Measurements from ENCODE around the gene PPIL4.

The PPIL4 gene

DNA sequence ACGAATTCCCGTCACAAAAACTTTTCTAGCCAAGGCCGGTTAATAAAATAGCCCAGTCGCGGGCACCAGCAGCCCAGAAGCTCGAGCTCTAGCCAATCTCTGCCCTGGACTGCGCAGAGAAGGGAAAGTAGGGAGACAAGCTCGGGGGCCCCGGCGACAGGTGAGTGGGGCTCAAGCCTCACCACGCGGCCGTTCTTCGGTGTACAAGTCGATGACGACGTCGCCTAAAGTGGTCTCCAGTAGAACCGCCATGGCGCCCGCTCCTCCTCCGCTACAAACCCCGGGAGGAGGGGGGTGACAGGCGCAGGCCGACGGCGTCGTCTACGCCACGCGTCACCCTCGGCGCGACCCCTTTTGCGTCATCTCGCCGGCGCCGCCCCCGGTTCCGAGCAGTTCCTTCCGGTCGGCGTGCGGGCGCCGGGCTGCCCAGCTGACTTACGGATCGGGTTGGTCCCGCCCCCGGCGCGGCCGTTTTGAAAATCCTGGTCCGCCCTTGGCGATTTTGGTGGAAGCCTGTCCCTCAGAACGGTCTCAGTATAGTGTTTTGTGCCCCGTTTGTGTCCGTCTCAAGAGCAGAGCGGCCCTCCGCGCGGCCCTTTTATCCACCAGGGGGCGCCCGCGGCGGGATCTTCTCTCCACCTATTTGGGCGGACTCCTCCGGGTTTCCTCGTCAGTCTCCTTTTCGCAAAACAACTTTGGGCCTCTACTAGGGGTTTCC lies at the start of gene PPIL4:
PPIL4 (minus strand) TSS at position 290 of the 718 bp plus-strand sequence; CDS start at position 252, 38 bp downstream.
- Mint-ChIP-seq H3K27me3 (ENCODE audit: low read depth) (peaks cover 6% of the 10 kb centered on the region), H3K4me3 (peak within 1 kb of the TSS; percentile 95 to 99 (median 98)), H3K36me3 (ENCODE audit: low read depth) (peaks cover under 1% of the 10 kb centered on the region), H3K9me3 (no peaks in the 10 kb centered on the region), H3K27ac (peak within 1 kb of the TSS; percentile 92 to 99 (median 98)), H3K4me1 (peaks cover 40% of the 10 kb centered on the region)
- TF ChIP-seq, protein P1, sequence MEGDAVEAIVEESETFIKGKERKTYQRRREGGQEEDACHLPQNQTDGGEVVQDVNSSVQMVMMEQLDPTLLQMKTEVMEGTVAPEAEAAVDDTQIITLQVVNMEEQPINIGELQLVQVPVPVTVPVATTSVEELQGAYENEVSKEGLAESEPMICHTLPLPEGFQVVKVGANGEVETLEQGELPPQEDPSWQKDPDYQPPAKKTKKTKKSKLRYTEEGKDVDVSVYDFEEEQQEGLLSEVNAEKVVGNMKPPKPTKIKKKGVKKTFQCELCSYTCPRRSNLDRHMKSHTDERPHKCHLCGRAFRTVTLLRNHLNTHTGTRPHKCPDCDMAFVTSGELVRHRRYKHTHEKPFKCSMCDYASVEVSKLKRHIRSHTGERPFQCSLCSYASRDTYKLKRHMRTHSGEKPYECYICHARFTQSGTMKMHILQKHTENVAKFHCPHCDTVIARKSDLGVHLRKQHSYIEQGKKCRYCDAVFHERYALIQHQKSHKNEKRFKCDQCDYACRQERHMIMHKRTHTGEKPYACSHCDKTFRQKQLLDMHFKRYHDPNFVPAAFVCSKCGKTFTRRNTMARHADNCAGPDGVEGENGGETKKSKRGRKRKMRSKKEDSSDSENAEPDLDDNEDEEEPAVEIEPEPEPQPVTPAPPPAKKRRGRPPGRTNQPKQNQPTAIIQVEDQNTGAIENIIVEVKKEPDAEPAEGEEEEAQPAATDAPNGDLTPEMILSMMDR (IDR thresholded peaks at IDR 0.05; ENCODE audit: unreplicated experiment in 3 of 3) = peak; percentile 90 to 97 (median 92)

DNA sequence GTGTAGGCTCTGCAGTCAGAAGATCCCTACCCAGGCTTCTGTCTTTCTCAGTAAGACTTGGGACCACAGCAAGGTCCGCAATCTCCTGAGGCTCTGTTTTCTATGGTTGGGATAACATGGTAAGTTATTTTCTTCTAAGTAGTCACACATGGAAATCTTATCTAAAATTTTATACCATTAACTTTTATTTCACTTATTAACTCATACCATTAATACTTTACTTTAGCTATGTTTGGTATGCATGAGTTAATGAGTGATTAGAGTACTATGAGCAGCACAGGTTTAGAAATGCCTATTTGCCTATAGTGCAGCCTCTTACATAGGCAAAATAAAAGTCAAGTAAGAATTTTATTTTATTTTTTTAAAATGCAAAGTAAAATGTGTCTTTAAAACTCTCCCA lies 47.6 kb upstream of the PPIL4 start:
- H3K36me3 Mint-ChIP-seq (ENCODE audit: low read depth) = peaks cover 52% of the 10 kb centered on the region
- H3K27me3 Mint-ChIP-seq (ENCODE audit: low read depth) = no peaks in the 10 kb centered on the region
- H3K4me3 Mint-ChIP-seq = no peak overlapping the region
- TF ChIP-seq, protein P1 (IDR thresholded peaks at IDR 0.05; ENCODE audit: unreplicated experiment in 3 of 3) = no peak
- no peaks in the 10 kb centered on the region for H3K4me1 Mint-ChIP-seq
- H3K9me3 Mint-ChIP-seq = no peaks in the 10 kb centered on the region
- peak overlapping the region; percentile 31 to 90 (median 83) for H3K27ac Mint-ChIP-seq

DNA sequence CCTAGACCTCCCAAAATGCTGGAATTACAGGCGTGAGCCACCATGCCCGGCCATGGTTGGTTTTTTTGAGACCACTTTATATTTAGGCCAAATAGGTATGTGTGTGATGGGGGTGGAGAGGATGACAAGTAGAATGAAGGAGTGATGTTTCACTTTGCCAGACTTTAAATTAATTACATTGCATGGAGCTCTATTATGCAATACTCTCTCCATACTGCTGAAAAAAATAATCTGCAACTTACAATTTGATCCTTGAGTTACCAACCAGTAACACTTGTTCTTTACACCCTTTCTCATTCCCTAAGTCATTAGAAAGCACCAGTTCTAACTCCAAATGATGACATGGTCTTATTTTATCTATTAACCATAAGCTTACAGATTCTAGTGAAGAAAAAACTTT lies 47.1 kb upstream of the PPIL4 start:
- Mint-ChIP-seq H3K9me3 (no peaks in the 10 kb centered on the region), H3K36me3 (ENCODE audit: low read depth) (peaks cover 53% of the 10 kb centered on the region), H3K4me1 (no peaks in the 10 kb centered on the region), H3K4me3 (no peak overlapping the region), H3K27ac (peak overlapping the region; percentile 31 to 83 (median 37)), H3K27me3 (ENCODE audit: low read depth) (no peaks in the 10 kb centered on the region)
- TF ChIP-seq, protein P1 (IDR thresholded peaks at IDR 0.05; ENCODE audit: unreplicated experiment in 3 of 3) = no peak

- H3K27ac Mint-ChIP-seq = no peak overlapping the region
- H3K27me3 Mint-ChIP-seq (ENCODE audit: low read depth) = no peaks in the 10 kb centered on the region
- no peaks in the 10 kb centered on the region for H3K9me3 Mint-ChIP-seq
- H3K36me3 Mint-ChIP-seq (ENCODE audit: low read depth) = peaks cover 67% of the 10 kb centered on the region
- H3K4me1 Mint-ChIP-seq = no peaks in the 10 kb centered on the region
- no peak overlapping the region for H3K4me3 Mint-ChIP-seq
- TF ChIP-seq, protein P1 (IDR thresholded peaks at IDR 0.05; ENCODE audit: unreplicated experiment in 3 of 3) = no peak
Observed at GRCh38 chr6:149586149-149586548, 40.3 kb upstream of the PPIL4 start.

DNA sequence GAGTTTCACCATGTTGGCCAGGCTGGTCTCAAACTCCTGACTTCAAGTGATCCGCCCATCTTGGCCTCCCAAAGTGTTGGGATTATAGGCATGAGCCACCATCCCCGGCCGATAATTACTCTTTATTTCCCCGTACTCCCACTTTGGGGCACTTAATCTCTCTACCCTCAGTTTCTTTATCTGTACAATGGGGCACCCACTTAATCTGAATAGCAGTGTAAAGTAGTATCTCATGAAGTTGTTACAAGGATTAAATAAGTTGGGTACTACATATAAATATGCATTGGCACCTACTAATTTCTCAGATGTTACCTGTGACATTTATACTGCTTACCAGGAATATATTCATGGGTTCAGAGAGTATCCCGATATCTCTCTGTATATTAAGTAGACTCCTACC lies 35.5 kb upstream of the PPIL4 start:
- H3K36me3 Mint-ChIP-seq (ENCODE audit: low read depth) = peaks cover 59% of the 10 kb centered on the region
- TF ChIP-seq, protein P1 (IDR thresholded peaks at IDR 0.05; ENCODE audit: unreplicated experiment in 3 of 3) = no peak
- no peak overlapping the region for H3K4me3 Mint-ChIP-seq
- H3K27ac Mint-ChIP-seq = no peak overlapping the region
- no peaks in the 10 kb centered on the region for H3K9me3 Mint-ChIP-seq
- H3K4me1 Mint-ChIP-seq = no peaks in the 10 kb centered on the region
- no peaks in the 10 kb centered on the region for H3K27me3 Mint-ChIP-seq (ENCODE audit: low read depth)

DNA sequence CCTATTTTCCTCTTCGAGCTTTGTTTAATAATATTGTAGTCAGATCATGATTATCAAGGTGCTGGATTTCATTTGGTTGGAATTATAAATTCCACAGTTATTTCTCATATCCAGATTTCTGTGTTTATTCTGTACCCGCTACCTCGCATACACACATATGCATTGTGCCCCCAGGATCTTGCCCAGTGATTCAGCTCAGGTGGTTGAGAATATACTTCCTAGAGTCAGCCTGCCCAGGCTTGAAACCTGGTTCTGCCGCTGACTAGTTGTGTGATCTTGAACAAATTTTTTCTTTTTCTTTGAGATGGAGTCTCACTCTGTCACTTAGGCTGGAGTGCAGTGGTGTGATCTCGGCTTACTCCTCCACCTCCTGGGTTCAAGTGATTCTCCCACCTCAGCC lies 35.0 kb upstream of the PPIL4 start:
- Mint-ChIP-seq H3K4me1 (no peaks in the 10 kb centered on the region), H3K4me3 (no peak overlapping the region), H3K27ac (no peak overlapping the region), H3K27me3 (ENCODE audit: low read depth) (no peaks in the 10 kb centered on the region), H3K9me3 (no peaks in the 10 kb centered on the region), H3K36me3 (ENCODE audit: low read depth) (peaks cover 58% of the 10 kb centered on the region)
- TF ChIP-seq, protein P1 (IDR thresholded peaks at IDR 0.05; ENCODE audit: unreplicated experiment in 3 of 3) = no peak

Measured in nephron (organoid).